ENCODE data around the gene STRN3.
"Not testable (repeated sequence)": the region's sequence is repeated elsewhere in the genome, so short reads cannot be mapped to it uniquely, and the experiment has no call there.

STRN3 gene

GRCh38 chr14:30999038-30999773, 27.0 kb downstream of the STRN3 start:
- no peak for DNase-seq

GRCh38 chr14:30998100-30998706, 28.0 kb downstream of the STRN3 start:
- DNase-seq, result no peak

DNA sequence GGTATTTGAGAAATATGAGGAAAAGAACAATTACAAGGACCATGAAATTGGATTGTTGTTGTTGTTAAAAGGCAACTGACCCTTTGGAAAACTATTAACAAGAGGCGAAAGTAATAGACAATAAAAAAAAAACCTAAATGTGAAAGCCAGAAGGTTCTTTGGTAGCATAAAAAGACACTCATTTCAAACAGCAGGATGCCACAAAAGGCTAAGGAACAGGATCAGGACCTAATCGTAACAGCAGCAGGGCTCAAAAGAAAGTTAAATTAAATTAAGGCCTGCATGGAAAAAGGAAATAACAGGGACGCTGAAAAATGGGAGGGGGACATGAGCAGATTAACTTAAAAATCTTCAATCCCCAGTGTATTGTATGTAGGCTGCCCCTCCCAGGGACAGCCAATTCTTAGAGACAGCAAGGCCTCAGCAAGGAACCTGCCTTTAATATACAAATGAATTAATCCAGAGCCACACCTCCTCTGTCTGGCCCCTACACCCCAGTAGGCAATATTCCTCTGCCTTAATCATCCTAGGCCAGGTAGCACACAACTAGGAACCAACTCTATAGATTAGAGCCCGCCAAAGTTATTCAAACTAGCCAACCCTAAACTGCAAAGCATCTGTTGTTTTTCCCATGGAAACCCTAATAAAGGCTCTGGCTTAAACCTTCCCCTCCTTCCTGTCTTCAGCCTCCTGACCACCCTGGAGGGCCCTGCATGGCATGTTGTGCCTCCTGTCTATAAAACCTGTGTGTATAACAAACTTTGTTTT, 29.1 kb downstream of the STRN3 start:
- no peak for DNase-seq

DNA sequence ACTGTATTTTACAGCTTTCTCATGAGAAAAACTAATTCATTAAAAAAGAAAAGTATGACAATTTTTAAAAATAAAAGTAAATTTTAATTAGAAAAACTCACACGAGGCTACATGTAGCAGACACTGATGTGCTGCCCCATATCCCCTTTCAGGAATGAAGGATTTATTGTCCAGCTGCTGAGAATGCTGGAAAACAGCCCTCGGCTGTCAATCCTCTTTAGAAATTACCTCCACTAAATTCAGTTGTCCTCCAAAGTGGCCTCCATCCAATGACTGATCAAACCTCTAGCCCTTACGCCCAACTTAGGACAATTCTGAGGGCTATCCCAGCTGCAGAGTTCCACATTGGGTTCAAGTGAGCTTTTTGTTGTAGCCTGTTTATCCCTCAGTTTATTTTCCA, 30.5 kb downstream of the STRN3 start:
- no peak for DNase-seq

DNA sequence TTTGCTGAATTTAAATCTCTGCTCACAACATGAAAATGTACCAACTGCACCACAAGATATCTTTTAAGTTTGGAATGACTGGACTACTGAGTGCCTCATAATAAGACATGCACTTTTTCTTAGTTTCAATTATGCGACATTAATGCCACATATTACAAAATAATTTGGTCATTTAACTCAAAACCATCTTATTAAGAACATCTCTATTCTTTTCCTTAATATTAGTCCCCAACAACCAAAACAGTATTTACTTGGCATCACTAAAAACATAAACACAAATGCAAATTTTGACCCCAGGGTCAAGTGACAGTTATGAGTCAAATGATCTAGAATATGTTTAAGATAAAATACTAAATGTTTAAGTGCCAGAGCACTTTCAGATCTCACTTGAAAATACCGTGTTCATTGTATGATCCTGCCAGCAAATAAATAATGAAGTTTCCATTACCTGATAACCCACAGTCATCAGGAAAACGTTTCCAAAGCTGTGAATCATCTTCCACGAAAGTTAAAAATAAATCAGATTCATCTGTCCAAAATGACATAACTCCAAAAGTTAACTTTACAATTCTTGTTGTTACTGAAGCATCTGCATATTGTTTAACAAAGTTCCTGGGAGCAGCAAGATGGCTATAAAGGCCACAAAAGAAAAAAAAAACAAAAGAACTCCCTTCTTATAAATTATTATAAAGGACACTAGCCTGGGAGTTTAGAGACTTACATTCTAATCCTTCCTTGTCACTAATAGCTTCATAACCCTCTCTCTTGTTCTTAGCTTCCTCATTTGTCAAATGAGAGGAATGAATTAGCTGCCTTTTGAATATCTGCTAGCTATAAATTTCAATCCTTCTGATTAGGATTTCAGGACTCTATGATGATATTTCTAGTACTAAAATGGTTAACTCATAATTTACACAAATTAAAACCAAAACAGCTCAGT, 31.2 kb downstream of the STRN3 start:
- no peak for DNase-seq

- no peak for DNase-seq
Observed at GRCh38 chr14:30993071-30993470, 33.1 kb downstream of the STRN3 start.

DNA sequence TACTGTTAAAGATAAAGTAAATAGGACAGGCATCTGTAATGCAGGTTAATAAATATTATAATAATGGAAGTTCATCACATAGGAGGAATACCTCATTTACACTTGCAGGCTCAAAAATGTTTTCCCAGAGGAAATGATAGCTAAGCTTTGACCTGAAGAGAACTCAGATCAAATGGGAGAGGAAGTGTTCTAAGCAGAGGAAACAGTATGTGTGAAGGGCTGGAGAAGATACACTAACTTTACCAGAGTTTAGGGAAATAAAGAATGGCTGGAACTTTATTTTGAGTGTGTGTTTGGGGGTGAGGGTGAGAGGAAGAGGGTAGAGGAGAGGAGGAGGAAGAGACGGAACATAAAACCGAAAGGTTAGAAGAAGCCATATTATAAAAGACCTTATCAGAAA, 34.8 kb downstream of the STRN3 start:
- no peak for DNase-seq

- no peak for DNase-seq
Observed at GRCh38 chr14:30990770-30991169, 35.4 kb downstream of the STRN3 start.

DNA sequence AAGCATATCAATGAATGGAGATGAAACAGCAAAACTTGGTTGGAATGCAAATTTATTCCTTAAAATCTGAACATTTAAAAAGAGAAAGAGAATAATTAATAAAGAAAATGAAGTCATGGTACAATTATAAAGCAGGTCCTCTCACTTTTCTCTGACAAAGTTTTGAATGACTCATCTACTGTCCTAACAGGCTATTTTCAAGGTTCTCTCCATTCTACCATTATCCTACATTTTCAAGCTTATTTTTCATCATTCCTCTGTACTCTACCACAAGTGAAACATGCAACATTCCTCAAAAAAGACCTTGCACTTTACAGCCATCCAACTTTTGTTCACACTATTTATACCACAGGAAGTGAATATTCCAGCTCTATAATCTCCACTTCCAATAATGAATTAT, 37.7 kb downstream of the STRN3 start:
- no peak for DNase-seq

- no peak for DNase-seq
Observed at GRCh38 chr14:30985796-30986195, 40.4 kb downstream of the STRN3 start.

DNA sequence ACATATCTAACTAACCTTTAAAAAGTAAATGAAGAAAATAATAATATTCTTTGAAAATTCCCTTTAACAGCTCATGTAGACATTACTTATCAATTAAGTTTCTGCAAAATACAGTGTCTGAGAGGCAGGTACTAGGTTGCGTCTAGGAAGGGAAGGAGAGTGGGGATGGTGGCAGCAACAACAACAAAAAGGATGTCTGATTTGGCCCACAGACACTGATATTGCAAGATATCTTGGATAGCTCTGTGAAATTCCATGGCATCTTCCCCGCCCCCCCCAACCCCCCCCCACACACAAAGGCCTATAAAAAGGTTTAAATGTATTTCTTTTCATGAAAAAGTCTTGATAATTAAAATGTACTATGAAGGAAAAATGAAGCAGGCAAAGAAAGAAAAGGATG, 42.3 kb downstream of the STRN3 start:
- DNase-seq, result no peak

GRCh38 chr14:30982533-30982932, 43.6 kb downstream of the STRN3 start:
- DNase-seq, result no peak

DNA sequence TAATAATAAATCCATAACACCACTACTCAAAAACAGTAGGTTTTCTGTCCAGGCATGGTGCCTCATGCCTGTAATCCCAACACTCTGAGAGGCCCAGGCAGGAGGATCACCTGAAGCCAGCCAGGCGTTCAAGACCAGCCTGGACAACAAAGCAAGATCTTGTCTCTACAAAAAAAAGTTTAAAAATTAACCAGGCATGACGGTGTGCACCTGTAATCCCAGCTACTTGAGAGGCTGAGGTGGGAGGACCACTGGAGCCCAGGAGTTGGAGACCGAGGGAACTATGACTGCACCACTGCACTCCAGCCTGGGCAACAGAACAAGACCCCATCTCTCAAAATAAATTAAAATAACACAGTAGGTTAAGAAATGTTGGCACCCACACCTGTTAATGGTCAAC, 45.2 kb downstream of the STRN3 start:
- no peak for DNase-seq

- DNase-seq, result peak in 2 of 14 donors; percentile 11 to 14
Observed at GRCh38 chr14:30980106-30980704, 46.0 kb downstream of the STRN3 start.

- DNase-seq, result no peak
Observed at GRCh38 chr14:30977752-30978151, 48.4 kb downstream of the STRN3 start.

- no peak for DNase-seq
Observed at GRCh38 chr14:30974628-30975027, 51.6 kb downstream of the STRN3 start.

GRCh38 chr14:30972882-30973582, 53.1 kb downstream of the STRN3 start:
- no peak for DNase-seq

DNA sequence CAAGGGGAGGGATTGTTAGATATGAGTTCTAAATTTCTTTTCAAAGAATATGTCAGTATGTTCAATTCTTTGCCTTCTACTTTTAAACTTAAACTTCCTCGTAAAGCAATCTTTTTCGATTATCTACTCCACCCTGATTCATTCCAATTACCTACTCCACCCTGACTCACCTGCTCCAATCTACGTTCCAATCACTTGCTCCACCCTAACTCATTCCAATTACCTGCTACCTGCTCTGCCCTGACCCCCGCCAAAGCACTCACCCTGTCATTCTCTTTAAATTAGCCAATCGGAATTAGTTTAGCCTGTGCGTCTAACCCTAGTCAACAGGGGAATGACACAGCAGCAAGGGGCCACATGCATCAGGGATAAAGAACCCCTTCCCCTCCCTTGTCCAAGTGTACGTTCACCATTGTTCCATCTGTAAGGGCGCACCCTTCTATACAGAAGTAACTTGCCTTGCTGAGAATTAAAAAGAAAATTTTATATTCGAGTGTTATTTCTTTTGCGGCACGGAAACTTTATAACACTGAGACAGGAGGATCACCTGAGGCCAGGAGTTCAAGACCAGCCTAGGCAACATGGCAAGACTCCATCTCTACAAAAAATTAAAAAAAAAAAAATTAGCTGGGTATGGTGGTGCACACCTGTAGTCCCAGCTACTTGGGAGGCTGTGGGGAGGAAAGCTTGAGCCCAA, 54.0 kb downstream of the STRN3 start:
- DNase-seq, result not testable (repeated sequence)

DNA sequence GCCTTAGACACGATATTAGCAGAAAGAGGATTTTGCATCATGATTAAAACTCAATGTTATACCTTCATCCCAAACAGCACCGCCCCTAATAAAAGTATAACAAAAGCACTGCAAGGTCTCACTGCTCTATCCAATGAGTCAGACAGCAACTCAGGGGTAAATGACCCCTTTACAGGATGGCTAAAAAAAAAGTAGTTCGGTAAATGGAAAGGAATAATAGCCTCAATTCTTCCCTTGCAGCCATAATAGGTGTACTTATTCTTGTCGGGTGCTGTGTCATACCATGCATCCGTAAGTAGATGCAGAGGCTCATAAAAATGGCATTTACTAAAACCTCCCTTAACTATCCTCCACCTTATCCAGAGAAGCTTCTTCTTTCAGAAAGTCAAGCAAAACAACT, 54.6 kb downstream of the STRN3 start:
- DNase-seq, result no peak

DNA sequence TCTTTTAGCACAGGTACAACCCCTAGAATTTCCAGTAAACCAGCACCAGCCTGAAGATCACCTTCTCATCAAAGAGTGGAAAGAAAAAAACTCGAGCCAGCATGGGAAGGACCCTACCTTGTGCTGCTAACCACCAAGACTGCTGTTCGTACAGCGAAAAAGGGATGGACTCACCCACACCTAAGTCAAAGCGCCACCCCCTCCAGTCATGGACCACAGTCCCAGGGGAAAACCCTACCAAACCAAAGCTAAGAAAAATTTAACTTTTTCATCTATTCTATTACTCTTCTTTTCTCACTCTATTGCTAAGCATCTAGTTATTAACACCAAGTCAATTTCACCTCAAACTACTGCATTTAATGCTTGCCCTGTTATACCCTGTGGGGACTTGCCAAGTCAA, 56.4 kb downstream of the STRN3 start:
- not testable (repeated sequence) for DNase-seq
